GM12878 (cell line): Measurements from ENCODE around the gene MRPS15. TPM values are rescaled to one million over a fixed set of nuclear protein-coding genes. Genes with fewer than 3 reads are reported as not detected.

Source experiments
- E4F1 ChIP-seq: fragments of 450-650 bp; IDR thresholded peaks from 2 replicates; pipeline ENCODE4 v1.6.1; 2018; ENCODE audit warnings: borderline replicate concordance, mild to moderate bottlenecking; ENCODE audit not compliant: partially characterized antibody
- JUND ChIP-seq: IDR thresholded peaks from 2 replicates; pipeline ENCODE4 v1.6.1; 2012; ENCODE audit warnings: low read depth, mild to moderate bottlenecking, low read length, improper control_type of control experiment, moderate library complexity
- MAX ChIP-seq: IDR thresholded peaks from 2 replicates; pipeline ENCODE4 v1.6.1; 2012; ENCODE audit warnings: low read depth, low read length, improper control_type of control experiment
- NFIC ChIP-seq: IDR thresholded peaks from 2 replicates; pipeline ENCODE4 v1.6.1; 2012; ENCODE audit warnings: low read depth, mild to moderate bottlenecking, inconsistent platforms, low read length, moderate library complexity
- PML ChIP-seq: IDR thresholded peaks from 2 replicates; pipeline ENCODE4 v1.6.1; 2012; ENCODE audit warnings: low read length, inconsistent platforms
- RELA ChIP-seq: fragments of 450-650 bp; IDR thresholded peaks from 2 replicates; pipeline ENCODE4 v1.8.0; 2014; ENCODE audit warnings: borderline replicate concordance; ENCODE audit not compliant: partially characterized antibody
- RFX5 ChIP-seq: IDR thresholded peaks from 2 replicates; pipeline ENCODE4 v1.6.1; 2011; ENCODE audit warnings: low read depth, low read length, improper control_type of control experiment
- SP1 ChIP-seq: IDR thresholded peaks from one replicate; pipeline ENCODE4 v1.6.1; 2011; ENCODE audit warnings: low read depth, low read length
- ZNF217 ChIP-seq: fragments of 450-650 bp; IDR thresholded peaks from 2 replicates; pipeline ENCODE4 v1.6.1; 2017; ENCODE audit warnings: antibody characterized with exemption, mild to moderate bottlenecking
- polyA plus RNA-seq, 11 experiments: library from polyadenylated mRNA; depleted of rRNA in 4 of 11; unstranded in 6 of 11; stranded (reverse) in 5 of 11; fragments of >200 nt; fragmentation: Nextera tagmentation in 4 of 11; fragmentation: Illumina TruSeq in 1 of 11; extraction: Ambion mirVana in 4 of 11; extraction: Trizol in 1 of 11; gene quantifications; 1 replicate in 1 of 11; 2 replicates in 10 of 11; pipeline versions ENCODE4 v1.2.1 to v1.2.3, GENCODE V29; 2011 to 2016; ENCODE audit warnings: inconsistent platforms in 2 of 11, missing spikeins in 2 of 11, low read depth in 1 of 11
- total RNA-seq, 4 experiments: library from RNA; depleted of rRNA in 3 of 4; stranded (reverse); fragments of >200 nt in 3 of 4; fragmentation: Illumina TruSeq in 1 of 4; extraction: Trizol in 1 of 4; gene quantifications; 2 replicates each; pipeline versions ENCODE4 v1.2.1 to v1.2.3, GENCODE V29; 2013 to 2021
- TF ChIP-seq, protein P1 (sequence below): IDR thresholded peaks from 2 replicates; pipeline ENCODE4 v1.6.1; 2011; ENCODE audit warnings: mild to moderate bottlenecking, low read depth, low read length, moderate library complexity; ENCODE audit not compliant: insufficient replicate concordance
- TF ChIP-seq, protein P2 (sequence below): fragments of 450-650 bp; IDR thresholded peaks from 2 replicates; pipeline ENCODE4 v1.6.1; 2017; ENCODE audit warnings: low read depth, mild to moderate bottlenecking, moderate library complexity
- TF ChIP-seq, protein P3 (sequence below): fragments of 450-650 bp; IDR thresholded peaks from 2 replicates; pipeline ENCODE4 v1.6.1; 2016; ENCODE audit warnings: mild to moderate bottlenecking, moderate library complexity, borderline replicate concordance
- TF ChIP-seq, protein P4 (sequence below): IDR thresholded peaks from 2 replicates; pipeline ENCODE4 v1.6.1; 2011; ENCODE audit warnings: borderline replicate concordance, low read depth, mild to moderate bottlenecking, moderate library complexity, mixed read lengths, low read length; ENCODE audit not compliant: insufficient read depth; ENCODE audit errors: extremely low read length

The MRPS15 gene
- total and polyA plus RNA-seq, 10 of the 15 experiments (the other 5 are each of a cell fraction or from before 2014, with no cell fraction given): 41.1 to 207 (median 107) TPM

DNA sequence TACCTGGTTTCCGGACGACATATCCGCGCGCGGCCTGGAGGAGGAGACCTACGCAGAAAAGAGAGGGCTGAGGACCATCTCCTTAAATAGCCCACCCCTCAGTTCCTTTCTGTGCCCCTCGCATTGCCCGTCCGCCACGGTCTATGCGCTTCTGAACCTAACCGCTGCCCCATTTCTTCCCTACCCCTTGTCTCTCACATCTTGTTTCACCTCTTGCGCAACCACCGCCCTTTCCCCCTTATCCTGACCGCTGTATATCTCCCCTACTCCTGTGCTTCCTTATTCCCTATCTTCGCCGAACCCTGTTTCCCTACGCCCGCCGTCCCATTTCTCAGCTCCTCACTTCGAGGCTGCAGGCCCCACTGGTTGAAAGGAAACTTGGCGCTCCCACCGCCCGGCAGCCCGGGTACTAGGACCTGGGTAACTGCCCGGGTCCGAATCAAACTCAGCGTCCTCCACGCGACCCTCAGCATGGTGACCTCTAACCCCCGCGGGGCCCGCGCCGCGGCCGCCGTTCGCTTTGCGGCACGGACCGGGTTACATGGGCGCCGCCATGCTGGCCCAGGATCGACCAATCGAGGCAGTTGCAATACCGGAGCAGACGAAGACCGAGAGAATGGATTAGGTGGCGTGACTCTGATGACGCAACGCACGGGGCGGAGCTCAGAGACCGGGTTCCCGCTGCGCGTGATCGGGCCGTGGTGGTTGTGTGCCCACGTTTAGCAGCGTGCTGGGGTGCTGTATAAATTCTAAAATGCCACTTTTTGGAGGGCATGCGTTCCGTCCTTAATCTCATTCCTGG lies at the start of gene MRPS15 (continued):
- TF ChIP-seq, protein P1, sequence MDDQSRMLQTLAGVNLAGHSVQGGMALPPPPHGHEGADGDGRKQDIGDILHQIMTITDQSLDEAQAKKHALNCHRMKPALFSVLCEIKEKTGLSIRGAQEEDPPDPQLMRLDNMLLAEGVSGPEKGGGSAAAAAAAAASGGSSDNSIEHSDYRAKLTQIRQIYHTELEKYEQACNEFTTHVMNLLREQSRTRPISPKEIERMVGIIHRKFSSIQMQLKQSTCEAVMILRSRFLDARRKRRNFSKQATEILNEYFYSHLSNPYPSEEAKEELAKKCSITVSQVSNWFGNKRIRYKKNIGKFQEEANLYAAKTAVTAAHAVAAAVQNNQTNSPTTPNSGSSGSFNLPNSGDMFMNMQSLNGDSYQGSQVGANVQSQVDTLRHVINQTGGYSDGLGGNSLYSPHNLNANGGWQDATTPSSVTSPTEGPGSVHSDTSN: no peak
- TF ChIP-seq ZNF217 (no peak), NFIC (no peak), RELA (peak; percentile 93), MAX (peak; percentile 93), SP1 (peak; percentile 84), PML (no peak; the same call in 1 of the 2 replicates), RFX5 (no peak; the same call in 1 of the 2 replicates), JUND (peak; percentile 73; the same call in 1 of the 2 replicates), E4F1 (peak; percentile 96)
- TF ChIP-seq, protein P2, sequence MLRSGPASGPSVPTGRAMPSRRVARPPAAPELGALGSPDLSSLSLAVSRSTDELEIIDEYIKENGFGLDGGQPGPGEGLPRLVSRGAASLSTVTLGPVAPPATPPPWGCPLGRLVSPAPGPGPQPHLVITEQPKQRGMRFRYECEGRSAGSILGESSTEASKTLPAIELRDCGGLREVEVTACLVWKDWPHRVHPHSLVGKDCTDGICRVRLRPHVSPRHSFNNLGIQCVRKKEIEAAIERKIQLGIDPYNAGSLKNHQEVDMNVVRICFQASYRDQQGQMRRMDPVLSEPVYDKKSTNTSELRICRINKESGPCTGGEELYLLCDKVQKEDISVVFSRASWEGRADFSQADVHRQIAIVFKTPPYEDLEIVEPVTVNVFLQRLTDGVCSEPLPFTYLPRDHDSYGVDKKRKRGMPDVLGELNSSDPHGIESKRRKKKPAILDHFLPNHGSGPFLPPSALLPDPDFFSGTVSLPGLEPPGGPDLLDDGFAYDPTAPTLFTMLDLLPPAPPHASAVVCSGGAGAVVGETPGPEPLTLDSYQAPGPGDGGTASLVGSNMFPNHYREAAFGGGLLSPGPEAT: peak; percentile 100
- TF ChIP-seq, protein P3, sequence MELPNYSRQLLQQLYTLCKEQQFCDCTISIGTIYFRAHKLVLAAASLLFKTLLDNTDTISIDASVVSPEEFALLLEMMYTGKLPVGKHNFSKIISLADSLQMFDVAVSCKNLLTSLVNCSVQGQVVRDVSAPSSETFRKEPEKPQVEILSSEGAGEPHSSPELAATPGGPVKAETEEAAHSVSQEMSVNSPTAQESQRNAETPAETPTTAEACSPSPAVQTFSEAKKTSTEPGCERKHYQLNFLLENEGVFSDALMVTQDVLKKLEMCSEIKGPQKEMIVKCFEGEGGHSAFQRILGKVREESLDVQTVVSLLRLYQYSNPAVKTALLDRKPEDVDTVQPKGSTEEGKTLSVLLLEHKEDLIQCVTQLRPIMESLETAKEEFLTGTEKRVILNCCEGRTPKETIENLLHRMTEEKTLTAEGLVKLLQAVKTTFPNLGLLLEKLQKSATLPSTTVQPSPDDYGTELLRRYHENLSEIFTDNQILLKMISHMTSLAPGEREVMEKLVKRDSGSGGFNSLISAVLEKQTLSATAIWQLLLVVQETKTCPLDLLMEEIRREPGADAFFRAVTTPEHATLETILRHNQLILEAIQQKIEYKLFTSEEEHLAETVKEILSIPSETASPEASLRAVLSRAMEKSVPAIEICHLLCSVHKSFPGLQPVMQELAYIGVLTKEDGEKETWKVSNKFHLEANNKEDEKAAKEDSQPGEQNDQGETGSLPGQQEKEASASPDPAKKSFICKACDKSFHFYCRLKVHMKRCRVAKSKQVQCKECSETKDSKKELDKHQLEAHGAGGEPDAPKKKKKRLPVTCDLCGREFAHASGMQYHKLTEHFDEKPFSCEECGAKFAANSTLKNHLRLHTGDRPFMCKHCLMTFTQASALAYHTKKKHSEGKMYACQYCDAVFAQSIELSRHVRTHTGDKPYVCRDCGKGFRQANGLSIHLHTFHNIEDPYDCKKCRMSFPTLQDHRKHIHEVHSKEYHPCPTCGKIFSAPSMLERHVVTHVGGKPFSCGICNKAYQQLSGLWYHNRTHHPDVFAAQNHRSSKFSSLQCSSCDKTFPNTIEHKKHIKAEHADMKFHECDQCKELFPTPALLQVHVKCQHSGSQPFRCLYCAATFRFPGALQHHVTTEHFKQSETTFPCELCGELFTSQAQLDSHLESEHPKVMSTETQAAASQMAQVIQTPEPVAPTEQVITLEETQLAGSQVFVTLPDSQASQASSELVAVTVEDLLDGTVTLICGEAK: peak; percentile 31; the same call in 1 of the 2 replicates
- TF ChIP-seq, protein P4, sequence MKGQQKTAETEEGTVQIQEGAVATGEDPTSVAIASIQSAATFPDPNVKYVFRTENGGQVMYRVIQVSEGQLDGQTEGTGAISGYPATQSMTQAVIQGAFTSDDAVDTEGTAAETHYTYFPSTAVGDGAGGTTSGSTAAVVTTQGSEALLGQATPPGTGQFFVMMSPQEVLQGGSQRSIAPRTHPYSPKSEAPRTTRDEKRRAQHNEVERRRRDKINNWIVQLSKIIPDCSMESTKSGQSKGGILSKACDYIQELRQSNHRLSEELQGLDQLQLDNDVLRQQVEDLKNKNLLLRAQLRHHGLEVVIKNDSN: peak; percentile 61
